ENCODE data around the gene PRR19.

- no peak for TF ChIP-seq CTCF (IDR thresholded peaks at IDR 0.05)
- TF ChIP-seq POLR2A (IDR thresholded peaks at IDR 0.05) = no peak
Measured at GRCh38 chr19:42357290-42357689, 55.4 kb downstream of the PRR19 start.
